CD4-positive, alpha-beta T cell (primary cell): ENCODE data around the gene PADI3. TPM values are rescaled to one million over a fixed set of nuclear protein-coding genes. Genes with fewer than 3 reads are reported as not detected.

Experiments used
- ATAC-seq: fragments of 200-7000 bp; cut with Tn5 transposase; one replicate; pipeline ENCODE4 v1.10.0; 2022; ENCODE audit warnings: mild to moderate bottlenecking; ENCODE audit not compliant: poor library complexity
- CTCF ChIA-PET: fragments of 350-600 bp; sonication (Branson Sonifier 250); formaldehyde crosslinking; loops from one replicate; lab custom pipeline; 2021; ENCODE audit warnings: antibody characterized with exemption, inconsistent platforms; lab: Charles Lee
- POLR2A ChIA-PET: fragments of 350-600 bp; sonication (Branson Sonifier 250); formaldehyde crosslinking; loops from one replicate; lab custom pipeline; 2021; ENCODE audit warnings: antibody characterized with exemption, inconsistent platforms; lab: Charles Lee
- DNase-seq, 14 experiments: peaks; one replicate each; pipeline ENCODE4 v3.0.0-alpha.2; 2013 to 2020; ENCODE audit warnings: mixed read lengths in 2 of 14
- H3K27ac ChIP-seq, 2 donors: one replicate each; pipeline versions ENCODE4 v1.5.1 to v1.7.0; 2013; ENCODE audit warnings: low read length in 2 of 2, low read depth in 1 of 2, mild to moderate bottlenecking in 1 of 2
- H3K27me3 ChIP-seq, 2 experiments: 1 replicate in 1 of 2; 2 replicates in 1 of 2; pipeline versions ENCODE4 v1.6.1 to v1.7.0; 2013; ENCODE audit warnings: low read length in 2 of 2, control low read depth in 1 of 2, mild to moderate bottlenecking in 1 of 2, moderate library complexity in 1 of 2; ENCODE audit not compliant: insufficient read depth in 2 of 2, control insufficient read depth in 1 of 2
- H3K36me3 ChIP-seq: one replicate; pipeline ENCODE4 v1.6.1; 2013; ENCODE audit warnings: low read length, control low read depth; ENCODE audit not compliant: insufficient read depth
- H3K4me1 ChIP-seq: one replicate; pipeline ENCODE4 v1.6.1; 2013; ENCODE audit warnings: low read length, control low read depth; ENCODE audit not compliant: insufficient read depth
- H3K4me3 ChIP-seq: one replicate; pipeline ENCODE4 v1.5.1; 2013; ENCODE audit warnings: mild to moderate bottlenecking, low read length, moderate library complexity
- H3K9me3 ChIP-seq, 2 experiments: 1 replicate in 1 of 2; 2 replicates in 1 of 2; pipeline versions ENCODE4 v1.6.1 to v1.7.0; 2013; ENCODE audit warnings: low read length in 2 of 2, mild to moderate bottlenecking in 2 of 2, control low read depth in 1 of 2, moderate library complexity in 1 of 2; ENCODE audit not compliant: control insufficient read depth in 1 of 2, insufficient read depth in 1 of 2
- H3K27ac Mint-ChIP-seq: one replicate; pipeline ENCODE4 v1.8.0; 2020; ENCODE audit warnings: mixed read lengths
- H3K27me3 Mint-ChIP-seq: one replicate; pipeline ENCODE4 v1.8.0; 2021; ENCODE audit warnings: mixed read lengths
- H3K36me3 Mint-ChIP-seq: one replicate; pipeline ENCODE4 v1.8.0; 2021; ENCODE audit warnings: low read depth, mixed read lengths
- H3K4me1 Mint-ChIP-seq: one replicate; pipeline ENCODE4 v1.8.0; 2021; ENCODE audit warnings: low read depth, mixed read lengths
- H3K4me3 Mint-ChIP-seq: one replicate; pipeline ENCODE4 v1.8.0; 2020; ENCODE audit warnings: mild to moderate bottlenecking, mixed read lengths
- H3K9me3 Mint-ChIP-seq: one replicate; pipeline ENCODE4 v1.8.0; 2020; ENCODE audit warnings: mixed read lengths
- CTCF ChIP-seq: fragments of 200-600 bp; IDR thresholded peaks from one replicate; pipeline ENCODE4 v1.8.0; 2022; ENCODE audit warnings: antibody characterized with exemption, mild to moderate bottlenecking
- intact Hi-C, 2 experiments: fragments of 100-400 bp; cut with DNase I in 1 of 2; cut with micrococcal nuclease in 1 of 2; formaldehyde crosslinking; loops; one replicate each; pipeline versions ENCODE4 v1.15.1 to v1.9.0; 2023 to 2025; cut with DNase I, micrococcal nuclease
- total RNA-seq, 174 experiments: library from RNA in 2 of 174; stranded (reverse) in 2 of 174; gene quantifications; one replicate each; pipeline ENCODE4 v1.2.3 and lab custom pipeline; 2021 to 2026

PADI3 gene
- total RNA-seq, 2 experiments from 2014 or later = not detected

GRCh38 chr1:17304826-17305175, 55.9 kb downstream of the PADI3 start:
- peaks cover 1 to 18% of the 10 kb centered on the region in 2 experiments for H3K27me3 ChIP-seq
- Mint-ChIP-seq H3K4me3 (no peak overlapping the region), H3K9me3 (peaks cover 9% of the 10 kb centered on the region), H3K27me3 (peaks cover 21% of the 10 kb centered on the region), H3K27ac (no peak overlapping the region), H3K36me3 (no peaks in the 10 kb centered on the region), H3K4me1 (no peaks in the 10 kb centered on the region)
- no peak for ATAC-seq
- DNase-seq = no peak
- intact Hi-C loops = no loop called here
- no peak for TF ChIP-seq CTCF
- H3K9me3 ChIP-seq = peaks cover 9 to 17% of the 10 kb centered on the region in 2 experiments
- ChIA-PET CTCF (no interaction called here), POLR2A (no interaction called here)
- H3K4me1 ChIP-seq = no peaks in the 10 kb centered on the region
- H3K4me3 ChIP-seq = no peak overlapping the region
- no peak overlapping the region for H3K27ac ChIP-seq
- no peaks in the 10 kb centered on the region for H3K36me3 ChIP-seq

GRCh38 chr1:17305576-17306095, 56.7 kb downstream of the PADI3 start:
- Mint-ChIP-seq H3K9me3 (peaks cover 9% of the 10 kb centered on the region), H3K36me3 (no peaks in the 10 kb centered on the region), H3K27ac (no peak overlapping the region), H3K27me3 (peaks cover 28% of the 10 kb centered on the region), H3K4me3 (no peak overlapping the region), H3K4me1 (no peaks in the 10 kb centered on the region)
- intact Hi-C loops = no loop called here
- ATAC-seq (no peak), DNase-seq (no peak)
- Histone ChIP-seq H3K4me3 (no peak overlapping the region), H3K4me1 (no peaks in the 10 kb centered on the region), H3K36me3 (no peaks in the 10 kb centered on the region), H3K27ac (no peak overlapping the region), H3K27me3 (peaks cover 2 to 19% of the 10 kb centered on the region in 2 experiments), H3K9me3 (peaks cover 9 to 17% of the 10 kb centered on the region in 2 experiments)
- ChIA-PET CTCF (no interaction called here), POLR2A (no interaction called here)
- no peak for TF ChIP-seq CTCF

- Histone ChIP-seq H3K9me3 (peaks cover 9 to 12% of the 10 kb centered on the region in 2 experiments), H3K4me1 (no peaks in the 10 kb centered on the region), H3K36me3 (no peaks in the 10 kb centered on the region), H3K27me3 (peaks cover 2 to 19% of the 10 kb centered on the region in 2 experiments), H3K27ac (no peak overlapping the region), H3K4me3 (no peak overlapping the region)
- intact Hi-C loops = no loop called here
- peaks cover 28% of the 10 kb centered on the region for H3K27me3 Mint-ChIP-seq
- no peak for DNase-seq
- no peaks in the 10 kb centered on the region for H3K4me1 Mint-ChIP-seq
- H3K9me3 Mint-ChIP-seq = peaks cover 9% of the 10 kb centered on the region
- no peak overlapping the region for H3K27ac Mint-ChIP-seq
- H3K4me3 Mint-ChIP-seq = no peak overlapping the region
- POLR2A ChIA-PET = no interaction called here
- no peak for ATAC-seq
- CTCF ChIA-PET = no interaction called here
- H3K36me3 Mint-ChIP-seq = no peaks in the 10 kb centered on the region
- no peak for TF ChIP-seq CTCF
Measured at GRCh38 chr1:17306407-17306806, 57.5 kb downstream of the PADI3 start.
